T-helper 1 cell treated with Interleukin-12 subunit alpha and Interleukin-12 subunit beta and Interleukin-4 antibody, amounts not matched to agents 30 ng/mL and 1 ng/mL, for 36 hours (primary cell): ENCODE results near the gene POU3F1. TPM values are rescaled to one million over a fixed set of nuclear protein-coding genes. Genes with fewer than 3 reads are reported as not detected.

Source experiments
- intact Hi-C: fragments of 100-400 bp; cut with micrococcal nuclease; formaldehyde crosslinking; loops from one replicate; pipeline ENCODE4 v1.15.1; 2024
- total RNA-seq: library from RNA; stranded (reverse); gene quantifications from 2 replicates; pipeline ENCODE4 v1.2.3, GENCODE V29; 2022

The POU3F1 gene
- total RNA-seq, 1 donor from 2014 or later: 0.22 TPM

- intact Hi-C loops: loop anchor here (1.0 kb wide), 1 partner anchor 559 kb away; no protein-coding TSS in a partner anchor
Measured at GRCh38 chr1:38028671-38029070, 17.9 kb downstream of the POU3F1 start.

- intact Hi-C loops: loop anchor here (1.0 kb wide), 1 partner anchor 559 kb away; no protein-coding TSS in a partner anchor
Measured at GRCh38 chr1:38028105-38028591, 18.4 kb downstream of the POU3F1 start.

GRCh38 chr1:38027201-38028104 lies 19.1 kb downstream of the POU3F1 start:
- intact Hi-C loops: loop anchor here (1.0 kb wide), 1 partner anchor 560 kb away; no protein-coding TSS in a partner anchor

DNA sequence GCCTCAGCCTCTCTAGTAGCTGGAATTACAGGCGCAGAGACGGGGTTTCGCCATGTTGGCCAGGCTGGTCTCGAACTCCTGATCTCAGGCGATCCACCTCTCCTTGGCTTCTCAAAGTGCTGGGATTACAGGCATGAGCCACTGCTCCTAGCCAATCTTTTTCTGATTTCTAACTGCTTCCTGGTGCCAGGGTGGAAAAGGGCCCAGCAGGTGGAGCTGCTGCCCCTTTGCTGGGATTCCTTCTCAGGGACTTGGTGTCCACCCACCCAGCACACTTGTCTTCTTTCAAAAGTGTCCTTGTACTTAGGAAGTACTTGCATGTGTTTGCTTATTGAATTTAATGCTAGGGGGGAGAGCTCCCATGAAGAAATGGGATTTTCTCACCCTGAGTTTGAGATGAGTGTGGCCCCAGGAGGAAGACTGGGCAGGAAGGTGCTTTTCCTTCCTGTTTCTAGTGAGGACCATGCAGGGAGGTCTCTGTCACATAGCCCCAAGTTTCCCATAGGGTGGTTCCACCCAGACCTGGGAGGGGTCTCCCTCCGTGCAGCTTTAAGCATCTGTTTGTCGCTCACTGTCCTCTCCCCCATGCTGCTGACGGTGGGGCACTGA lies 19.9 kb downstream of the POU3F1 start:
- intact Hi-C loops: loop anchor here (1.0 kb wide), 1 partner anchor 809 kb away; no protein-coding TSS in a partner anchor

- intact Hi-C loops: loop anchor here (1.0 kb wide), 1 partner anchor 810 kb away; no protein-coding TSS in a partner anchor
Measured at GRCh38 chr1:38025664-38026063, 20.9 kb downstream of the POU3F1 start.

DNA sequence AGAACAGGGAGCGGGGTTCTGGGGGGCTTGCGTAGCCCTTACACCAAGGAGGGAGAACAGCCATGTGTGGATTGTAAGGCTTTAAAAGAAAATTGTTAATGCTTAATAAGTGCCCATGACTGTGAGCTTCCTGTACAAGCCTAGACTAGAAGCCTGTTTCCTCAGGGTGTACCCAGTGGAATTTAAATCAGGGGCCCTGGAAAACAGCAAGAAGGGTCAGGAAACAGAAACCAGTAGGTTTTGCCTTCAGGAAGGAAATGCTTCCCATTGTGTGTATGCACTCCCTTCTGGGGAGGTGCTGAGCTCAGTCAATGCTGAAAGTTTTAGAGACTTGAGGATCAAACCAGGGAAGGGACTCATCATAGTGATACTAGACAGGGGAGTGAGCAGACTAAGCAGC lies 21.4 kb downstream of the POU3F1 start:
- intact Hi-C loops: no loop called here

DNA sequence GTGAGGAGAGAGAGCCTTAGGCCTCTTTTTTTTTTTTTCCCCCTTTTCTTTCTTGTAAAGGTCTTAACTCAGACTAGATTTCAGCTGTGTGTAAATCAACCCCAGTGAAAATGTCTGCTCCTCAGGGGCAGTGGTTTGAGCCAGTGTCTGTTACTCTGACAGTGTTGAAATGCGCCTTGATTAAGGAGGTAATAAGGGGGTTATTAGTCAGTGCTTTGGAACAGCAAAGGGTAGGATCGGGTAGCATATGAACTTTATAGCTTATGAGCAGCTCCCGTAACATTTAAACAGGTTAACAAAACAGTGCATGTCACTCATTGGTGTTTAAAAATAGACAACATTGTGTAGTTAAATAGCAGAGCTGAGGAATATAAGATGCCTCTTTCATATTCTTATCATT lies 23.8 kb downstream of the POU3F1 start:
- intact Hi-C loops: no loop called here

GRCh38 chr1:38021969-38022368 lies 24.6 kb downstream of the POU3F1 start:
- intact Hi-C loops: no loop called here

- intact Hi-C loops: no loop called here
Measured at GRCh38 chr1:38020396-38020795, 26.2 kb downstream of the POU3F1 start.

GRCh38 chr1:38018864-38019343 lies 27.7 kb downstream of the POU3F1 start:
- intact Hi-C loops: loop anchor here (1.0 to 10.0 kb wide), 9 partner anchors 10 to 1176 kb away; partner anchors contain the start of genes FHL3, SF3A3 and ZC3H12A

DNA sequence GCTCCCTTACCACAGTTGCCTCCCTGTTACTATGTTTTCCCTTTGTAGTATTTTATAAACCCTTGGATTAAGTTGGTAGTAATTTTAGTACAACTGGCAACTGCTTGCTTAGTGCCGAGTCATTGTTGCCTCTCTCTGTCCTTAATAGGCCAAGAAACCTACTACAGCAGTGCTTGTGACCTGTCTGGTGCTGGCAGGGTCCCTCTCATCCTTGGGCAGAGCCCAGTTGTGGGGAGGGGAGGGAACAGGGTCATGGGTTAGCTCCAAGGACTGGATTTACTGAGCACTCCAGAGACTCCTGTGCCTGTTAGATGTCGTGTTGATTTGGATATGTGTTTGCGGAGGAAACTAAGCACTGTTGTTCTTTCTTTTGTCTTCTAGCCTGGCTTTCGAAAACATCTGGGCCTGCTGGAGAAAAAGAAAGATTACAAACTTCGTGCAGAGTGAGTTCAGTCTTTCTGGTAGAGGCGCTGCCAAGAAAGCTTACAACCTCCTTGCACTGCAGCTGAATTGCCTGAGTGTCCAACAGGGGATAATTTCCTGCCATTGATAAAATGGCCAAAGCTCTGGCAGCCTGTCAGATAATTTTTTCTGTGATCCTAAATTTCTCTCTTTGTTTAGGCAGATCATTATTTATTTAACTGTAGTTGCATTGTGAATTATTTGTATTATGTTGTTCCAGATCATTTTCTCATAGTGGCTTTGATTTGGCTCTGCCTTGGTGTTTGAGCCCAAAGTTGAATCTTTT lies 30.4 kb downstream of the POU3F1 start:
- intact Hi-C loops: loop anchor here (5.0 to 10.0 kb wide), 3 partner anchors 34 to 1179 kb away; partner anchors contain the start of gene ZC3H12A

DNA sequence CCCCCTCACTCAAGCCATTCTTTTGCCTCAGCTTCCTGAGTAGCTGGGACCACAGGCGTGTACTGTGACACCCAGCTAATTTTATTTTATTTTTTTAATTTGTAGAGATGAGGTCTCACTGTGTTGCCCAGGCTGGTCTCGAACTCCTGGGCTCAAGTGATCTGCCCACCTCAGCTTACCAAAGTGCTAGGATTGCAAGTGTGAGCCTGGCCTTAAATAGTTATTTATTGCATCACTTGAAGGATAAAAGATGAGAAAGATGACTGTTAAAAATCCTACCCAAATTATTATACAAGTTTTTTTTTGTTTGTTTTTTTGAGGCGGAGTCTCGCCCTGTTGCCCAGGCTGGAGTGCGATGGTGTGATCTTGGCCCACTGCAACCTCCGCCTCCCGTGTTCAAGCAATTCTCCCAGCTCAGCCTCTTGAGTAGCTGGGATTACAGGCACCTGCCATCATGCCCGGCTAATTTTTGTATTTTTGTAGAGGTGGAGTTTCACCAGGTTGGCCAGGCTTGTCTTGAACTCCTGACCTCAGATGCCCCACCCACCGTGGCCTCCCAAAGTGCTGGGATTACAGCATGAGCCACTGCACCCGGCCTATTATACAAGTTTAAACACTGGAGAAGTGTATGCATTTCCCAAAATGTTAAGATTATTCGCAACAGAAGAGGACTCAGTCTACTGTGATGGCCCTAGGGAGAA lies 31.7 kb downstream of the POU3F1 start:
- intact Hi-C loops: loop anchor here (5.0 to 10.0 kb wide), 4 partner anchors 33 to 1180 kb away; partner anchors contain the start of genes GNL2 and ZC3H12A

DNA sequence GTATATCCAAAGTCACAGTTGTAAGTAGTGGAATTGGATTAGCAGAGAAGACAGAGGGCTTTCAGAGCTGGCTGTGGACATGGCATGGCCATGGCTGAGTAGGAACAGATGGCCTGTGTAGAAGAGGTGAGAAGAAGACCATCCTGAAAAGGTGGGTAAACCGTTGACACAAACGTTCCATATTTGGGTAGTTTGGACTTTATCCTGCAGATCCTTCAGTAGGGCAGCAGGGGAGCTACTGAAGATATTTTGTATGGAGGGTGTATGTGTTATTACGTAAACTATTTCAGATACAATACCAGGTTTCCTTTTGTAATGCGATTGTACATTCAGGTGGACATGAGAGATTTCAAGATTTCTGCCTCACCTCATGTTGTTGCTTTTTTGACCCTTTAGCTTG lies 32.4 kb downstream of the POU3F1 start:
- intact Hi-C loops: loop anchor here (5.0 to 10.0 kb wide), 3 partner anchors 417 to 1181 kb away; partner anchors contain the start of genes GNL2 and ZC3H12A

GRCh38 chr1:38013227-38013622 lies 33.4 kb downstream of the POU3F1 start:
- intact Hi-C loops: loop anchor here (2.0 to 10.0 kb wide), 4 partner anchors 204 to 1182 kb away; partner anchors contain the start of genes GNL2, YRDC and ZC3H12A

GRCh38 chr1:38012363-38013226 lies 34.0 kb downstream of the POU3F1 start, which contains the start of gene UTP11:
Gene UTP11, plus strand, starts transcription at chr1:38012734. Its CDS starts 69 bp downstream, at chr1:38012803.
- intact Hi-C loops: loop anchor here (1.0 to 10.0 kb wide), 11 partner anchors 18 to 1182 kb away; partner anchors contain the start of genes CDCA8, GNL2, INPP5B and MTF1

DNA sequence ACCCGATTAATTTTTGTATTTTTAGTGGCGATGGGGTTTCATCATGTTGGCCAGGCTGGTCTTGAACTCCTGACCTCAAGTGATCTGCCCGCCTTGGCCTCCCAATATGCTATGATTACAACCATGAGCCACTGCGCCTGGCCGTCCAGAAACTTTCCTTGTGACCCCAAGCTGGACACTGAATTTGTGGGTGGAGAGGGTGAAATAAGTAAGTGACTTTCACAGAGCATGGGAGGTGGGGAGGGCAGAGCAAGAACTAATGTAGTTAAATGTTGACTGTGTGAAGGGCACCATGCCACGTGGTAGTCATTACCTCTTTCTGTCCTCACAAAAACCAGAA lies 36.8 kb downstream of the POU3F1 start:
- intact Hi-C loops: loop anchor here (1.0 to 10.0 kb wide), 5 partner anchors 9 to 1185 kb away; partner anchors contain the start of genes GNL2 and ZC3H12A

DNA sequence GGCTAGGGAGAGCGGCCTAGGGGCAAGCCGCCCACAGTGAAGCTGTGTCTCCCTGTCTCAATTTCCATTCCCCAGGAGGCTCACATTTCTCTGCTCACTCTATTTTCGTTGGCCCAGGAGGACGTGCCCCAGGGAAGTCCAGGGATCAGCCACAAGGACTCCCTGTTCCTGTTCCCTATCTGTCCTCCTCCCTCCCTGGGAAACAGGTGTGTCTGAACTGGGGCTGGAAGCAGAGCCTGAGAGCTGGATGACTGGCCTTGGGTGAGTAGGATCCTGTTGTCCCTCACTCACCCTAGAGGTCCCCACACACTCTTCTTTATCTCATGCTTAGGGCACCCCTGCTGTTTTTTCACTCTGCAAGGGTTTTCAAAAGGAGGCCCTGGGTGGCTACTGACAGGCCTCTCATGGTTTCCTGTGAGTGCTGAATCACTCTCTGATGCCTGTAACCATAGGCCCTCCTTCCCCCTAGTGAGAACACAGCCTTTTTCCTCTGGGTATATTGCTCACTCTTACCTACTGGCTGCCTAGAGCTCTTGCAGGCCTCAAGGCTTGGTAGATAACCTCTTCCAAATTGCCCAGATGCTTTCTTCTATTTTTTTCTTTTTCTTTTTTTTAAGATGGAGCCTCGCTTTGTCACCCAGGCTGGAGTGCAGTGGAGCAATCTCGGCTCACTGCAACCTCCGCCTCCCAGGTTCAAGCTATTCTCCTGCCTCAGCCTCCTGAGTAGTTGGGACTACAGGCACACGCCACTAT lies 37.3 kb downstream of the POU3F1 start:
- intact Hi-C loops: loop anchor here (1.0 kb wide), 2 partner anchors 10 to 14 kb away; no protein-coding TSS in a partner anchor
